MCF 10A (cell line): Measurements from ENCODE around the gene TSC22D2. TPM values are rescaled to one million over a fixed set of nuclear protein-coding genes. Genes with fewer than 3 reads are reported as not detected.

Experiments used
- BruUV-seq: library from RNA; stranded (reverse); fragments of 400-500 nt; replicated peaks from 2 replicates; lab custom pipeline; 2021; lab: Mats Ljungman, UMichigan
- CTCF ChIA-PET: fragments of 300-600 bp; sonication (Branson Sonifier 250); formaldehyde crosslinking; extraction: SDS; loops from one replicate; lab custom pipeline; 2021; ENCODE audit warnings: antibody characterized with exemption, inconsistent platforms; lab: Yijun Ruan, JAX
- POLR2A ChIA-PET: fragments of 300-600, 350-650 bp; sonication (Branson Sonifier 250); formaldehyde crosslinking; extraction: SDS; loops from one replicate; lab custom pipeline; 2020; ENCODE audit warnings: antibody characterized with exemption, inconsistent platforms; lab: Yijun Ruan, JAX
- DNase-seq: peaks from one replicate; pipeline ENCODE4 v3.0.0-alpha.2; 2018; ENCODE audit not compliant: unreplicated experiment
- H3K27ac Mint-ChIP-seq: one replicate; pipeline ENCODE4 v1.8.0; 2022; ENCODE audit warnings: mild to moderate bottlenecking, low read depth, mixed read lengths; ENCODE audit not compliant: unreplicated experiment
- H3K27me3 Mint-ChIP-seq: one replicate; pipeline ENCODE4 v1.8.0; 2022; ENCODE audit warnings: mixed read lengths; ENCODE audit not compliant: insufficient read depth, unreplicated experiment
- H3K36me3 Mint-ChIP-seq: one replicate; pipeline ENCODE4 v1.8.0; 2022; ENCODE audit warnings: mild to moderate bottlenecking, moderate library complexity, mixed read lengths; ENCODE audit not compliant: insufficient read depth, unreplicated experiment
- H3K4me1 Mint-ChIP-seq: one replicate; pipeline ENCODE4 v1.8.0; 2022; ENCODE audit warnings: mixed read lengths; ENCODE audit not compliant: insufficient read depth, unreplicated experiment
- H3K4me3 Mint-ChIP-seq: one replicate; pipeline ENCODE4 v1.8.0; 2022; ENCODE audit warnings: mild to moderate bottlenecking, moderate library complexity, mixed read lengths; ENCODE audit not compliant: unreplicated experiment
- H3K9me3 Mint-ChIP-seq: one replicate; pipeline ENCODE4 v1.8.0; 2022; ENCODE audit warnings: mixed read lengths; ENCODE audit not compliant: unreplicated experiment
- CTCF ChIP-seq: fragments of 200-600 bp; IDR thresholded peaks from one replicate; pipeline ENCODE4 v1.8.0; 2022; ENCODE audit warnings: antibody characterized with exemption, mild to moderate bottlenecking; ENCODE audit not compliant: unreplicated experiment
- intact Hi-C: fragments of 100-400 bp; cut with micrococcal nuclease; formaldehyde crosslinking; loops from 2 replicates; pipeline ENCODE4 v1.14.1; 2022
- total RNA-seq: library from RNA; stranded (reverse); gene quantifications from 2 replicates; pipeline ENCODE4 v1.2.3, GENCODE V29; 2022

Gene TSC22D2
- total RNA-seq, 1 experiment from 2014 or later: 31.2 TPM

- BruUV-seq: no TSS peak
- CTCF ChIA-PET: interaction anchor here (1.4 kb wide), 1 partner anchor 215 kb away, joined by 3 read pairs; no protein-coding TSS in a partner anchor
- intact Hi-C loops: no loop called here
- TF ChIP-seq CTCF: no peak
- Mint-ChIP-seq H3K4me3 (no peak overlapping the region), H3K4me1 (peaks cover 18% of the 10 kb centered on the region), H3K9me3 (no peaks in the 10 kb centered on the region), H3K27ac (no peak overlapping the region), H3K36me3 (peaks cover 30% of the 10 kb centered on the region), H3K27me3 (no peaks in the 10 kb centered on the region)
- no peak for DNase-seq
- POLR2A ChIA-PET: no interaction called here
Observed at GRCh38 chr3:150454085-150454484, 46.0 kb downstream of the TSC22D2 start.

GRCh38 chr3:150454622-150455021, 46.5 kb downstream of the TSC22D2 start:
- peaks cover 35% of the 10 kb centered on the region for H3K36me3 Mint-ChIP-seq
- intact Hi-C loops: no loop called here
- ChIA-PET POLR2A (no interaction called here), CTCF (interaction anchor here (1.4 kb wide), 1 partner anchor 216 kb away, joined by 3 read pairs; no protein-coding TSS in a partner anchor)
- BruUV-seq: no TSS peak
- no peaks in the 10 kb centered on the region for H3K9me3 Mint-ChIP-seq
- H3K4me3 Mint-ChIP-seq: no peak overlapping the region
- no peak for TF ChIP-seq CTCF
- peaks cover 13% of the 10 kb centered on the region for H3K4me1 Mint-ChIP-seq
- no peak overlapping the region for H3K27ac Mint-ChIP-seq
- no peaks in the 10 kb centered on the region for H3K27me3 Mint-ChIP-seq
- DNase-seq: no peak

- intact Hi-C loops: no loop called here
- Mint-ChIP-seq H3K4me3 (no peak overlapping the region), H3K27ac (no peak overlapping the region), H3K4me1 (peaks cover 10% of the 10 kb centered on the region), H3K36me3 (peaks cover 36% of the 10 kb centered on the region), H3K9me3 (no peaks in the 10 kb centered on the region), H3K27me3 (no peaks in the 10 kb centered on the region)
- ChIA-PET POLR2A (interaction anchor here (1.0 kb wide), 1 partner anchor 15 kb away, joined by 3 read pairs; no protein-coding TSS in a partner anchor), CTCF (interaction anchor here (0.6 kb wide), 2 partner anchors 31 to 45 kb away, joined by 3 to 5 read pairs; no protein-coding TSS in a partner anchor)
- no peak for DNase-seq
- no TSS peak for BruUV-seq
- no peak for TF ChIP-seq CTCF
Observed at GRCh38 chr3:150455341-150455740, 47.2 kb downstream of the TSC22D2 start.

- intact Hi-C loops: no loop called here
- Mint-ChIP-seq H3K27me3 (no peaks in the 10 kb centered on the region), H3K4me1 (no peaks in the 10 kb centered on the region), H3K9me3 (no peaks in the 10 kb centered on the region), H3K4me3 (no peak overlapping the region), H3K36me3 (peaks cover 41% of the 10 kb centered on the region), H3K27ac (no peak overlapping the region)
- no peak for DNase-seq
- CTCF ChIA-PET: interaction anchor here (0.6 kb wide), 2 partner anchors 14 to 1453 kb away, joined by 3 read pairs; no protein-coding TSS in a partner anchor
- BruUV-seq: no TSS peak
- POLR2A ChIA-PET: interaction anchor here (0.6 to 1.0 kb wide), 2 partner anchors 12 to 87 kb away, joined by 3 read pairs; no protein-coding TSS in a partner anchor
- TF ChIP-seq CTCF: no peak
Observed at GRCh38 chr3:150458001-150458400, 49.9 kb downstream of the TSC22D2 start.
